Trophoblast cell (in vitro differentiated cells and primary cell): Measurements from ENCODE around the gene SRC.
A peak's percentile ranks its signal among the peaks of the same experiment; 100 is the strongest.

Experiments used
- DNase-seq, 2 donors: peaks; one replicate each; pipeline ENCODE4 v3.0.0-alpha.2; 2016
- H2AFZ ChIP-seq: 2 replicates; pipeline ENCODE4 v1.6.1; 2013; ENCODE audit warnings: low read length, moderate library complexity, mild to moderate bottlenecking; ENCODE audit not compliant: insufficient read depth, poor library complexity
- H2AK5ac ChIP-seq: 2 replicates; pipeline ENCODE4 v1.6.1; 2013; ENCODE audit warnings: mild to moderate bottlenecking, low read length
- H2BK120ac ChIP-seq: 2 replicates; pipeline ENCODE4 v1.6.1; 2013; ENCODE audit warnings: low read length, mild to moderate bottlenecking, moderate library complexity; ENCODE audit not compliant: insufficient read depth, poor library complexity
- H2BK12ac ChIP-seq: 2 replicates; pipeline ENCODE4 v1.6.1; 2013; ENCODE audit warnings: mild to moderate bottlenecking, low read length, moderate library complexity
- H2BK5ac ChIP-seq: 2 replicates; pipeline ENCODE4 v1.6.1; 2013; ENCODE audit warnings: low read length, low read depth, moderate library complexity, mild to moderate bottlenecking; ENCODE audit not compliant: poor library complexity
- H3K14ac ChIP-seq: 2 replicates; pipeline ENCODE4 v1.6.1; 2013; ENCODE audit warnings: mild to moderate bottlenecking, low read length
- H3K18ac ChIP-seq: 2 replicates; pipeline ENCODE4 v1.6.1; 2013; ENCODE audit warnings: mild to moderate bottlenecking, low read length
- H3K23ac ChIP-seq: 2 replicates; pipeline ENCODE4 v1.6.1; 2013; ENCODE audit warnings: low read length
- H3K27ac ChIP-seq: 2 replicates; pipeline ENCODE4 v1.5.1; 2013; ENCODE audit warnings: low read depth, mild to moderate bottlenecking, inconsistent platforms, low read length, moderate library complexity
- H3K27me3 ChIP-seq: 2 replicates; pipeline ENCODE4 v1.6.1; 2013; ENCODE audit warnings: inconsistent platforms, mild to moderate bottlenecking, low read length, moderate library complexity; ENCODE audit not compliant: insufficient read depth
- H3K36me3 ChIP-seq, 2 experiments: 1 replicate in 1 of 2; 2 replicates in 1 of 2; pipeline ENCODE4 v1.6.1; 2013; ENCODE audit warnings: low read length in 2 of 2, mild to moderate bottlenecking in 2 of 2, moderate library complexity in 1 of 2; ENCODE audit not compliant: insufficient read depth in 2 of 2, control insufficient read depth in 1 of 2
- H3K4ac ChIP-seq: 2 replicates; pipeline ENCODE4 v1.6.1; 2013; ENCODE audit warnings: low read depth, mild to moderate bottlenecking, low read length, moderate library complexity
- H3K4me1 ChIP-seq, 2 experiments: 1 replicate in 1 of 2; 2 replicates in 1 of 2; pipeline ENCODE4 v1.6.1; 2013; ENCODE audit warnings: low read length in 2 of 2, mild to moderate bottlenecking in 2 of 2, moderate library complexity in 1 of 2; ENCODE audit not compliant: insufficient read depth in 2 of 2, control insufficient read depth in 1 of 2
- H3K4me2 ChIP-seq: 2 replicates; pipeline ENCODE4 v1.6.1; 2013; ENCODE audit warnings: inconsistent platforms, mild to moderate bottlenecking, low read length, moderate library complexity
- H3K4me3 ChIP-seq: 2 replicates; pipeline ENCODE4 v1.5.1; 2013; ENCODE audit warnings: mild to moderate bottlenecking, low read depth, low read length, inconsistent platforms
- H3K79me1 ChIP-seq: one replicate; pipeline ENCODE4 v1.6.1; 2013; ENCODE audit warnings: low read length
- H3K79me2 ChIP-seq: 2 replicates; pipeline ENCODE4 v1.6.1; 2013; ENCODE audit warnings: low read length, mild to moderate bottlenecking; ENCODE audit not compliant: control insufficient read depth, insufficient read depth, poor library complexity
- H3K9ac ChIP-seq: 2 replicates; pipeline ENCODE4 v1.6.1; 2013; ENCODE audit warnings: mild to moderate bottlenecking, low read length
- H3K9me3 ChIP-seq: 2 replicates; pipeline ENCODE4 v1.6.1; 2013; ENCODE audit warnings: low read depth, mild to moderate bottlenecking, control low read depth, inconsistent platforms, low read length; ENCODE audit not compliant: insufficient read depth
- H4K12ac ChIP-seq: 2 replicates; pipeline ENCODE4 v1.6.1; 2013; ENCODE audit warnings: low read depth, mild to moderate bottlenecking, low read length, moderate library complexity
- H4K8ac ChIP-seq: 2 replicates; pipeline ENCODE4 v1.6.1; 2013; ENCODE audit warnings: low read depth, mild to moderate bottlenecking, low read length, moderate library complexity
- H4K91ac ChIP-seq: one replicate; pipeline ENCODE4 v1.6.1; 2013; ENCODE audit warnings: low read depth, mild to moderate bottlenecking, low read length, moderate library complexity
- WGBS: extraction: QIAGEN DNeasy Blood & Tissue Kit; methylation state at CpG from one replicate; pipeline ENCODE4 v1.1.7; 2013; ENCODE audit warnings: missing lambda C conversion rate; ENCODE audit not compliant: insufficient read length, insufficient coverage; ENCODE audit errors: extremely low coverage; 5-methylcytosine and 5-hydroxymethylcytosine counted together

The SRC gene

GRCh38 chr20:37384683-37385174 is 38.8 kb downstream of the SRC start:
- Histone ChIP-seq H3K79me2 (peaks cover 11% of the 10 kb centered on the region), H3K79me1 (peaks cover 6% of the 10 kb centered on the region), H2BK12ac (peak overlapping the region; percentile 1), H2AK5ac (no peak overlapping the region), H3K4me3 (no peak overlapping the region), H3K9me3 (peaks cover 5% of the 10 kb centered on the region), H3K23ac (no peak overlapping the region), H3K27me3 (no peaks in the 10 kb centered on the region), H3K14ac (peak overlapping the region; percentile 2), H3K18ac (peak overlapping the region; percentile 15), H4K12ac (peak overlapping the region; percentile 31), H3K9ac (no peak overlapping the region), H2BK5ac (no peak overlapping the region), H3K36me3 (peaks cover 94 to 95% of the 10 kb centered on the region in 2 experiments), H3K4me1 (peaks cover 0 to 2% of the 10 kb centered on the region in 2 experiments), H4K8ac (peak overlapping the region; percentile 26), H2AFZ (no peak overlapping the region), H2BK120ac (no peak overlapping the region), H4K91ac (peak overlapping the region; percentile 32), H3K27ac (no peak overlapping the region), H3K4me2 (no peak overlapping the region), H3K4ac (peak overlapping the region; percentile 5)
- no CpG with 5 or more reads among the region's 42 CpGs for WGBS
- peak; percentile 29 to 71 for DNase-seq

GRCh38 chr20:37385176-37385575 is 39.2 kb downstream of the SRC start:
- Histone ChIP-seq H3K4ac (peak overlapping the region; percentile 5), H3K27me3 (no peaks in the 10 kb centered on the region), H2BK120ac (no peak overlapping the region), H3K9ac (no peak overlapping the region), H3K9me3 (peaks cover 5% of the 10 kb centered on the region), H3K36me3 (peaks cover 93 to 94% of the 10 kb centered on the region in 2 experiments), H3K79me1 (peaks cover 4% of the 10 kb centered on the region), H2BK12ac (peak overlapping the region; percentile 1), H3K14ac (peak overlapping the region; percentile 2), H3K18ac (peak overlapping the region; percentile 15), H4K12ac (peak overlapping the region; percentile 31), H3K4me3 (no peak overlapping the region), H3K4me2 (no peak overlapping the region), H3K27ac (no peak overlapping the region), H3K4me1 (no peaks in the 10 kb centered on the region), H2BK5ac (no peak overlapping the region), H3K23ac (no peak overlapping the region), H3K79me2 (peaks cover 8% of the 10 kb centered on the region), H4K8ac (peak overlapping the region; percentile 14), H4K91ac (peak overlapping the region; percentile 2), H2AFZ (no peak overlapping the region), H2AK5ac (no peak overlapping the region)
- no peak for DNase-seq
- no CpG with 5 or more reads among the region's 17 CpGs for WGBS

- H3K23ac ChIP-seq: no peak overlapping the region
- no peak overlapping the region for H3K4me2 ChIP-seq
- no peak overlapping the region for H2AK5ac ChIP-seq
- H3K27me3 ChIP-seq: no peaks in the 10 kb centered on the region
- no peak overlapping the region for H2AFZ ChIP-seq
- H4K91ac ChIP-seq: no peak overlapping the region
- no peak overlapping the region for H4K8ac ChIP-seq
- peaks cover 5% of the 10 kb centered on the region for H3K9me3 ChIP-seq
- peak overlapping the region; percentile 8 for H3K27ac ChIP-seq
- H3K9ac ChIP-seq: no peak overlapping the region
- DNase-seq: no peak
- H2BK120ac ChIP-seq: no peak overlapping the region
- no peak overlapping the region for H4K12ac ChIP-seq
- H3K79me1 ChIP-seq: peaks cover 4% of the 10 kb centered on the region
- no CpG with 5 or more reads among the region's 25 CpGs for WGBS
- H3K14ac ChIP-seq: no peak overlapping the region
- peaks cover 7% of the 10 kb centered on the region for H3K79me2 ChIP-seq
- H2BK12ac ChIP-seq: no peak overlapping the region
- peak overlapping the region; percentile 67 for H3K18ac ChIP-seq
- H3K36me3 ChIP-seq: peaks cover 95 to 96% of the 10 kb centered on the region in 2 experiments
- H2BK5ac ChIP-seq: no peak overlapping the region
- H3K4me1 ChIP-seq: no peaks in the 10 kb centered on the region
- peak overlapping the region; percentile 4 for H3K4ac ChIP-seq
- no peak overlapping the region for H3K4me3 ChIP-seq
These were observed 39.9 kb downstream of the SRC start for GRCh38 chr20:37385659-37386504.

GRCh38 chr20:37386505-37387251 is 40.7 kb downstream of the SRC start:
- DNase-seq: no peak
- WGBS: no CpG with 5 or more reads among the region's 20 CpGs
- peaks cover 4% of the 10 kb centered on the region for H3K79me1 ChIP-seq

More at GRCh38 chr20:37386505-37387251, 40.7 kb downstream of the SRC start:
- peaks cover 5% of the 10 kb centered on the region for H3K9me3 ChIP-seq
- no peaks in the 10 kb centered on the region for H3K4me1 ChIP-seq
- H4K8ac ChIP-seq: no peak overlapping the region
- H2BK120ac ChIP-seq: no peak overlapping the region
- H4K12ac ChIP-seq: no peak overlapping the region
- H2AFZ ChIP-seq: no peak overlapping the region
- no peak overlapping the region for H2BK12ac ChIP-seq
- H3K27me3 ChIP-seq: no peaks in the 10 kb centered on the region
- H3K4ac ChIP-seq: no peak overlapping the region
- no peak overlapping the region for H2AK5ac ChIP-seq
- no peak overlapping the region for H3K14ac ChIP-seq
- H4K91ac ChIP-seq: no peak overlapping the region
- peaks cover 94 to 95% of the 10 kb centered on the region in 2 experiments for H3K36me3 ChIP-seq
- no peak overlapping the region for H3K27ac ChIP-seq
- H3K18ac ChIP-seq: peak overlapping the region; percentile 42
- H3K79me2 ChIP-seq: peaks cover 4% of the 10 kb centered on the region
- H3K4me3 ChIP-seq: no peak overlapping the region
- H2BK5ac ChIP-seq: no peak overlapping the region
- H3K9ac ChIP-seq: no peak overlapping the region
- no peak overlapping the region for H3K4me2 ChIP-seq
- no peak overlapping the region for H3K23ac ChIP-seq
